ENCODE measurements around the gene TAT. TPM values are rescaled to one million over a fixed set of nuclear protein-coding genes. Genes with fewer than 3 reads are reported as not detected.
A peak's percentile ranks its signal among the peaks of the same experiment; 100 is the strongest.

TAT gene
- polyA plus RNA-seq, 1 of the 3 experiments (the other 2 are of a cell fraction): not detected

DNA sequence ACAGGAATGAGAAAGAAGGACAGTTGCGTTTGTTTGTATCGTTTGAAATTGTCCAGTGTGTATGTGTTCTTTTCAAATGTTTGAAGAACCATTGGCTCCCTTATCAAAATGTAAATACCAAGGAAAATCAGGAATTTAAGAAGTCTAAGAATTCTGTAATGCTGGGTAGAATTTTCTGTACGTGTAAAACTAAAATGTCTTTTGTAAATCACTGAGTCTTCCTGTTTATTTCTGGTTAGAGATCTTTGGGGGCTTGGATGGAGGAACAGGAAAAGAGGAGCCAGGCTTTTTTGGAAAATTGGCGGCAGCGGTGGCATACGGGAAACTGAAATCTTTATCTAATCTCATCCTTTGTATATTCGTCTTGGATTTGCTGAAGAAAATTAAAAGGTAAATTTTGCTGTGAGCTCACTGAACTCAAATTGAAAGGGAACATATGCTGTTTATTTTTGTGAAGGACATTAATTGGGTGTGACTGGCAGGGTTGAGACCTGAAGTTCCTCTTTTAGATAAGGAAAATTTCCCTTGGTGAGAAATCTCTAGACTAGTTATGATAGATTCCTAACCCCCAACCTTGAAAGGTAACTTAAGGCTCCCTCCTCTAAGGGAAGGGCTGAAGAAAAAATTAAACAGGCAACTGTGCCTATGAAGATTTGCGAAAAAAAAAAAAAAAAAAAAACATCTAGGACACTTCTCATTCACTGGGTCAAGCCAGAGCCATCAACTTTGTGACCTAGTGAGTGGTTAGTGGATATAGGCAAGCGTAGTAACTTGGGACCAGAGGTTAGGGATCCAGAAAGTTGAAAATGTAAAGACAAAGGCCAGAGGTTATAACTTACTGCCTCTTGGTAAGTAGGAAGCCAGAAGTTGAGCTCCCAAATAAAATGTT is 10.8 kb downstream of the TAT start (continued):
- no peak for TF ChIP-seq TAF1 (IDR thresholded peaks at IDR 0.05; ENCODE audit: borderline replicate concordance, low read depth, low read length)
- TF ChIP-seq, protein P1, sequence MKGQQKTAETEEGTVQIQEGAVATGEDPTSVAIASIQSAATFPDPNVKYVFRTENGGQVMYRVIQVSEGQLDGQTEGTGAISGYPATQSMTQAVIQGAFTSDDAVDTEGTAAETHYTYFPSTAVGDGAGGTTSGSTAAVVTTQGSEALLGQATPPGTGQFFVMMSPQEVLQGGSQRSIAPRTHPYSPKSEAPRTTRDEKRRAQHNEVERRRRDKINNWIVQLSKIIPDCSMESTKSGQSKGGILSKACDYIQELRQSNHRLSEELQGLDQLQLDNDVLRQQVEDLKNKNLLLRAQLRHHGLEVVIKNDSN (IDR thresholded peaks at IDR 0.05; ENCODE audit: borderline replicate concordance, low read depth): no peak
- no peak for TF ChIP-seq TEAD4 (IDR thresholded peaks at IDR 0.05; ENCODE audit: borderline replicate concordance, insufficient read depth)
- TF ChIP-seq, protein P2, sequence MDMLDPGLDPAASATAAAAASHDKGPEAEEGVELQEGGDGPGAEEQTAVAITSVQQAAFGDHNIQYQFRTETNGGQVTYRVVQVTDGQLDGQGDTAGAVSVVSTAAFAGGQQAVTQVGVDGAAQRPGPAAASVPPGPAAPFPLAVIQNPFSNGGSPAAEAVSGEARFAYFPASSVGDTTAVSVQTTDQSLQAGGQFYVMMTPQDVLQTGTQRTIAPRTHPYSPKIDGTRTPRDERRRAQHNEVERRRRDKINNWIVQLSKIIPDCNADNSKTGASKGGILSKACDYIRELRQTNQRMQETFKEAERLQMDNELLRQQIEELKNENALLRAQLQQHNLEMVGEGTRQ (IDR thresholded peaks at IDR 0.05; ENCODE audit: borderline replicate concordance, low read depth, low read length): no peak
- TF ChIP-seq RFX5 (IDR thresholded peaks at IDR 0.05; ENCODE audit: low read length): no peak
- TF ChIP-seq MXI1 (IDR thresholded peaks at IDR 0.05; ENCODE audit: low read depth, low read length): no peak

DNA sequence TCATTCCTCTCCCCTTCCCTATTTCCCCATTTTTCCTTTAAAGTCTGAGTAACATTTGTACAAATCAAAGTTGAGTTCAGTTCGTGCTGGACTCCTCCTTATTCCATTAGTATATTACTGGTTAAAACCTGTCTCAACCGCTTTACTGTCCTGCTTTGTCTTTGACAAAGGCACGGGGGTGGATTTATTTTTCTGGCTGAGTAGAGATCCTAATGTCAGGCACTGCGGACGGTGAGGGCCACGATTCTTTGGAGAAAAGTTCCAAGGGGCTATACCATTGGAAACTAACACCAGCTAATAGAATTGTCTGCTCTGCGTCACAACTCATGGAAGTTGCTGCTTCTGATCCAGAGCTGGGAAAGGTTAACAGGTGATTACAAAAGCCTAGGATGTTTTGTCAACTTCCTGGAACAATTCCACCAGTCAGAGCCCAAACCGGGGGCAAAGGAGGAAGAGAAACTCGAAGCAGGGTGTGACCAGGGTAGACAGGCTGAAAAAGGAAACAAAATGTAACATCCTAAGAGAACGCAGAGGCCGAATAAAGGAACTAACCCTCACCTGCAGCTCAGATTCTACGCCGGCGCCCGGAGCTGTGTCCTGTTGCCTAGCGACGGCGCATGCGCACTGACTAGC is 12.4 kb downstream of the TAT start:
- H3K27ac ChIP-seq (ENCODE audit: low read depth in 2 of 2, low read length in 1 of 2): peak overlapping the region; percentile 51 to 56; a peak in 3 of 4 replicates
- no peak for TF ChIP-seq FOXJ3 (CRISPR knock-in tag; IDR thresholded peaks at IDR 0.05)
- TF ChIP-seq TAF1 (IDR thresholded peaks at IDR 0.05; ENCODE audit: borderline replicate concordance, low read depth, low read length): no peak
- TF ChIP-seq ELF1 (IDR thresholded peaks at IDR 0.05): no peak
- TF ChIP-seq EP300 (IDR thresholded peaks at IDR 0.05; ENCODE audit: borderline replicate concordance in 1 of 2, low read depth in 1 of 2, low read length in 1 of 2): no peak
- TF ChIP-seq TEAD4 (IDR thresholded peaks at IDR 0.05; ENCODE audit: borderline replicate concordance, insufficient read depth): no peak
- TF ChIP-seq, protein P1 (IDR thresholded peaks at IDR 0.05; ENCODE audit: borderline replicate concordance, low read depth): no peak
- no peak for TF ChIP-seq YY1 (IDR thresholded peaks at IDR 0.05; ENCODE audit: low read depth)
- no peak for TF ChIP-seq JUND (IDR thresholded peaks at IDR 0.05)
- TF ChIP-seq MEF2A (IDR thresholded peaks at IDR 0.05; ENCODE audit: borderline replicate concordance, low read depth): no peak
- TF ChIP-seq POLR2AphosphoS5 (IDR thresholded peaks at IDR 0.05; ENCODE audit: low read depth, low read length): no peak
- TF ChIP-seq CHD2 (IDR thresholded peaks at IDR 0.05; ENCODE audit: low read length, partially characterized antibody): no peak
- no peak for TF ChIP-seq TCF12 (IDR thresholded peaks at IDR 0.05)
- H3K36me3 ChIP-seq (replicated peaks in 1 of 2; ENCODE audit: control insufficient read depth in 1 of 2, insufficient read depth in 2 of 2, low read length in 1 of 2): peaks cover 0 to 6% of the 10 kb centered on the region in 2 experiments
- H3K9me3 ChIP-seq: peaks cover 5% of the 10 kb centered on the region; the same call in 1 of the 2 replicates
- no peaks in the 10 kb centered on the region for H3K9me2 ChIP-seq
- H4K20me1 ChIP-seq (ENCODE audit: insufficient read depth): no peaks in the 10 kb centered on the region
- H3K4me2 ChIP-seq: peak overlapping the region; percentile 82
- H3K4me1 ChIP-seq (ENCODE audit: control insufficient read depth in 1 of 2, insufficient read depth in 2 of 2, low read depth in 1 of 2, low read length in 1 of 2): peaks cover 0 to 6% of the 10 kb centered on the region in 2 experiments; a peak in 2 of 4 replicates
- H3K27me3 ChIP-seq (ENCODE audit: insufficient read depth): no peaks in the 10 kb centered on the region; the same call in 1 of the 2 replicates
- H2AFZ ChIP-seq (ENCODE audit: low read depth): peak overlapping the region; percentile 98
- DNase-seq: no peak
- peak overlapping the region; percentile 71 to 78 for H3K4me3 ChIP-seq (ENCODE audit: low read depth in 2 of 2, low read length in 1 of 2)
- H3K9ac ChIP-seq: peak overlapping the region; percentile 63; the same call in 1 of the 2 replicates
- WGBS (ENCODE audit: low lambda C conversion rate): 11% methylated on average over 17 of the region's 19 CpGs
- no peaks in the 10 kb centered on the region for H3K79me2 ChIP-seq (ENCODE audit: insufficient read depth)
- ChIA-PET POLR2A (interaction anchor here (0.5 to 1.9 kb wide), 6 partner anchors 81 to 185 kb away, joined by 3 to 5 read pairs (median 4); partner anchors contain the start of gene ZNF23), CTCF (interaction anchor here (0.7 to 2.6 kb wide), 12 partner anchors 9 to 397 kb away, joined by 3 to 48 read pairs (median 6); no protein-coding TSS in a partner anchor)
- H3F3A ChIP-seq (replicated peaks; ENCODE audit: insufficient read depth): peaks cover 7% of the 10 kb centered on the region
